GM12865 (cell line): ENCODE results near the gene ZKSCAN8.
A peak's percentile ranks its signal among the peaks of the same experiment; 100 is the strongest.

Experiments used
- DNase-seq: peaks from one replicate; pipeline ENCODE4 v3.0.0; 2010; ENCODE audit warnings: low read depth
- H3K4me3 ChIP-seq: 2 replicates; pipeline ENCODE4 v1.5.1; 2011; ENCODE audit warnings: mild to moderate bottlenecking, low read depth, low read length, control low read depth
- TF ChIP-seq, protein P1 (sequence below): IDR thresholded peaks from 2 replicates; pipeline ENCODE4 v1.5.1; 2011; ENCODE audit warnings: low read length, control low read depth, low read depth, inconsistent platforms; ENCODE audit not compliant: insufficient read depth; ENCODE audit errors: missing control alignments

Gene ZKSCAN8

DNA sequence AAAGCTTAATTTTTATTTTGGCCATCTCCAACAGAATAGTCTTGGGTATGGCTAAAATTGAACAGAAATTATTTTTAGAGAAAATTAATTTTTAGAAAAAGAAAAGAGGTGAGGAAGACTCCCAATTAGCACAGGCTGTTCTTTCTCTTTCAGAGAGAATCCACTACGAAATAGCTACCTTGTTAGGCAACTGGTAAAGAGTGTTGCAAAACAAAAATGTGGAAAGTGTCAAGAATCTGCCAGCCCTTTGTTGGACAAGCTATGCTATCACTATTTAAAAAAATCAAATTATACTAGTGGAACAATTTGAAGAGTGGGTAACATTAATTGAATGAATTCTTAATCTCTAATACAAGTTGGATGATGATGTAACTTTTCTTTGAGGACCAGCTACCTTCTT is 64.2 kb downstream of the ZKSCAN8 start:
- TF ChIP-seq, protein P1, sequence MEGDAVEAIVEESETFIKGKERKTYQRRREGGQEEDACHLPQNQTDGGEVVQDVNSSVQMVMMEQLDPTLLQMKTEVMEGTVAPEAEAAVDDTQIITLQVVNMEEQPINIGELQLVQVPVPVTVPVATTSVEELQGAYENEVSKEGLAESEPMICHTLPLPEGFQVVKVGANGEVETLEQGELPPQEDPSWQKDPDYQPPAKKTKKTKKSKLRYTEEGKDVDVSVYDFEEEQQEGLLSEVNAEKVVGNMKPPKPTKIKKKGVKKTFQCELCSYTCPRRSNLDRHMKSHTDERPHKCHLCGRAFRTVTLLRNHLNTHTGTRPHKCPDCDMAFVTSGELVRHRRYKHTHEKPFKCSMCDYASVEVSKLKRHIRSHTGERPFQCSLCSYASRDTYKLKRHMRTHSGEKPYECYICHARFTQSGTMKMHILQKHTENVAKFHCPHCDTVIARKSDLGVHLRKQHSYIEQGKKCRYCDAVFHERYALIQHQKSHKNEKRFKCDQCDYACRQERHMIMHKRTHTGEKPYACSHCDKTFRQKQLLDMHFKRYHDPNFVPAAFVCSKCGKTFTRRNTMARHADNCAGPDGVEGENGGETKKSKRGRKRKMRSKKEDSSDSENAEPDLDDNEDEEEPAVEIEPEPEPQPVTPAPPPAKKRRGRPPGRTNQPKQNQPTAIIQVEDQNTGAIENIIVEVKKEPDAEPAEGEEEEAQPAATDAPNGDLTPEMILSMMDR = no peak
- no peak for DNase-seq
- H3K4me3 ChIP-seq = no peak overlapping the region

DNA sequence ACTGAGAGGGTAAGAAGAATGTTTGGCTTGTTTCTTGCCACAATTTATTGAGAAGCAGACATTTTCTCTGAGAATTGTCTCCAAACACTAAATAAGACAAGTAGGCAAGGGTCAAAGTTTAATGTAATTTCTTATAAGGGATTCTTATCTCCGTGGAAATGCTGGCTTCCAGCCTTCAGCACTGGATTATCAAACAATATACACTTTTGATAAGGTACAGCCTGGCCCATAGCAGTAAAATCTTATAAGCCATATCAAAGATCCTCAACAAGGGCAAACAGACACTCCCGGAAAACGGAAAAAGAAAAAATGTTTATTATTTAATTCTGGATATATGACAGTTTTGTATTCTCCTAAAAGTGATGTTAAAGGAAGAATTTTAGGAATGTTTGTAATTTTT is 64.8 kb downstream of the ZKSCAN8 start:
- no peak overlapping the region for H3K4me3 ChIP-seq
- TF ChIP-seq, protein P1 = no peak
- DNase-seq = no peak

DNA sequence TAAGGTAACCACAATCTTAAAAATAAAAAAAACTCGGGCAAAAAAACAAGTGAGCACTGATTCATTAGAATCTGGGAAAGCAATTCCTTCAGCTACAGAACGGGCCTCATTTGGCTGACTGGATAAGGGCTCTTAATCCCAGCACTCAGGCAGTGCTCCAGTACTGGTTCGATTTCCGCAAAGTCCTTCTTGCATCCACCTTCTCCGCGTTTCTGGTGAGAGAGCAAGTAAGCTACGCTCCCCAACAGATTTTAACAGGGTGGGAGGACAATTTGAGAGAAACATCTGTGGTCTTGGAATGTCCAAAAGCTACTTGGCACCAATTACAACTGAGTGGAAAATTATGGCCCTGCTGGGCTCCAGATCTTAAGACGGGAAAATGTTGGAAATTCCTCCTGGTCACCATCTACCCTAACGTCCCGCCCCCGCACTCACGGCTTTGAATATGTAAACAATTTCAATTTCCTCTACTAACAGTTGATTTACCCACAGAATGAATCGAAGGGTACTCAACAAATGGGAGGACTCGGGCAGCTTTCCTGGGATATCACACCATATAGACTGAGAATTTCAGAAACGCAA is 65.3 kb downstream of the ZKSCAN8 start:
- TF ChIP-seq, protein P1 = no peak
- H3K4me3 ChIP-seq = peak overlapping the region; percentile 58
- DNase-seq = no peak

DNA sequence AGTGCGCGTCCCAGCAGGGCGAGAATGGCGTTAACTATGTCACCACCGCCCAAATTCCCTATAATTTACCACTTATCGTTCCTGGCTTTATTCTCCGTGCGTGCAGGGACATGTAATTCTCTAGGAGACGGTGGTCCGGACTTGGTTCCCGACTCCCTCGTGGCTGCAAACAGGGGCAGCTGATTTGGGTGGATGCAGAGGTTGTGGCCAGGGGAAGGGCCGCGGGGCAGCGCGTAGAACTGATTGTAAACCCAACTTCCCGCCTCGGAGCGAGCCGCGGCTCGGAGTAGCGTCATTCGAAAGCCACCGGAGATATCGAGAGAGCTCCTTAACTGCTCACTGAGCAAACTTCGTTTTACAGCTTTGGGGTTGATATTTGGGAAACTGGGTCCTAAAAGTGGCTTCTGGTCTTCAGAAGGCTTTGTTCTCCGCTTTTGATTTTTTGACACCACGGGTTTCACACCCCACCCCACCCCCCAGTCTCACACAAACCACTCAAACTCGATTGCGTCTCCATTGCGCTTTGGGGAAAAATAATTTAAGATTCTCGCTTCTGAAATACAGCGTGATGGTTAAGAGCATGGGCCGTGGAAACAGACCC is 65.9 kb downstream of the ZKSCAN8 start:
- peak overlapping the region; percentile 58 for H3K4me3 ChIP-seq
- TF ChIP-seq, protein P1 = no peak
- DNase-seq = peak; percentile 52

DNA sequence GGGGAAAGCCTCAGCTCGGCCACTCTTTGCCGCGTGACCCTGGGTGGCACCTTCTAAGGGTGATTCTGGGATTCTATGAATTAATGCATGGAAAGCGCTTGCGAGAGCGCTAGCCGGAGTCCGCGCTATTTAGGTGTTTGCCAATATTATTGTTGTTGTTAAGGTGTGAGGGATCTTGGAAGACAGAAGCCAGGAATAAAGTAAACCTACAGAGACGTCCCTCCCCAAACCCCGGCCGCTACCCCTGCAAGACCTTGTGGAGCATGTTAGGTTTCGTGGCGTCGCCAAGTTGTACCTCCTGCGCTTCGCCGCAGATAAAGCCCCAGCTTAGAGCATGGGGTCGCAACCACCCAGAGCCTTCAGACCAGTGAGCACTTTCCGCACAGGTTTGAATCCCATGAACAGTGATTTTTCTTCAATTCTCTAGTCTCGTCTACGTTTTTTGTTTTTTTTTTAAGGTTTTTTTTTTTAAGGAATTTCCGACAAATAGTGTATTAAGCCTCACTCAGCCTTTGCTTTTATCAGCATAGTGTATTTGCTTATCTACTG is 66.5 kb downstream of the ZKSCAN8 start:
- peak overlapping the region; percentile 58 for H3K4me3 ChIP-seq
- no peak for DNase-seq
- TF ChIP-seq, protein P1 = no peak
